ENCODE results near the gene URGCP.

DNA sequence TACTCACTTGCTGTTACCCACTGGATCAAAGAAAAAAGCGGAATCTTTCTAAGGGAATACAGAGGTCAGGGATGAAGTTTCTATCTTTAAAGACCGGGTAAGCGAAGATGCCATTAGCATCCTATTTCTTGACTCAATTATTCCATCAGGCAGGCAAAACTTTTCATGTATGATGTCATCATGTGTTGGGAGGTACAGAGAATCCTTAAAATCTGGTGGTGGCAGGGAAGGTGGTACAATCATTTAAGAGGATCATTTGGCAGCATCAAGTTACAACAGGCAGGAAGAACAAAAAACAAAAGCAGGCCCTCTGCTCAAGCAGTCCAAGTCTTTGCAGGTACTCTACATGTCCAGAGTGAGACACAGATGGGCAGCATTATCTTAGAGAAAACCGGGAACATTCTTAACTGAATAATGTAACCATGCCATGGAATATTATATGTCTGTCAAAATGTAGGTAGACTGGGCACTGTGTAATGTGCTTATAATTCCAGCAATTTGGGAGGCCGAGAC, 3.8 kb downstream of the URGCP start:
- no peak for TF ChIP-seq POLR2A (IDR thresholded peaks at IDR 0.05; ENCODE audit: low read depth, low read length)
- no peak for TF ChIP-seq NFE2L2 (IDR thresholded peaks at IDR 0.05; ENCODE audit: low read depth, low read length)
- TF ChIP-seq CTCF (conservative IDR thresholded peaks at IDR 0.05; ENCODE audit: low read depth, low read length), result no peak
- TF ChIP-seq CHD1 (IDR thresholded peaks at IDR 0.05; ENCODE audit: low read depth, low read length), result no peak
- no peak for TF ChIP-seq RFX5 (IDR thresholded peaks at IDR 0.05; ENCODE audit: low read depth, low read length)
- no peak for TF ChIP-seq MAZ (IDR thresholded peaks at IDR 0.05; ENCODE audit: borderline replicate concordance, low read depth, low read length)
- TF ChIP-seq RAD21 (IDR thresholded peaks at IDR 0.05; ENCODE audit: low read length), result no peak
- TF ChIP-seq RCOR1 (IDR thresholded peaks at IDR 0.05; ENCODE audit: insufficient replicate concordance, low read length), result no peak
- no peak for TF ChIP-seq CEBPB (IDR thresholded peaks at IDR 0.05; ENCODE audit: low read depth, low read length)
- TF ChIP-seq USF2 (IDR thresholded peaks at IDR 0.05; ENCODE audit: low read depth, low read length), result no peak
- no peak for TF ChIP-seq MXI1 (IDR thresholded peaks at IDR 0.05; ENCODE audit: borderline replicate concordance, low read depth, low read length)
- TF ChIP-seq MAFK (IDR thresholded peaks at IDR 0.05; ENCODE audit: low read depth, low read length), result no peak
- TF ChIP-seq BHLHE40 (IDR thresholded peaks at IDR 0.05; ENCODE audit: low read depth, low read length), result no peak
